Fibroblast of lung (primary cell): ENCODE results near the gene RASA3.

ENCODE experiments used
- EZH2 ChIP-seq: IDR thresholded peaks from 2 replicates; pipeline ENCODE4 v1.5.1; 2012; ENCODE audit warnings: low read length, control low read depth, mild to moderate bottlenecking; ENCODE audit errors: missing control alignments
- TF ChIP-seq, protein P1 (sequence below), 2 donors: IDR thresholded peaks in 1 of 2; conservative IDR thresholded peaks in 1 of 2; 1 replicate in 1 of 2; 2 replicates in 1 of 2; pipeline ENCODE4 v1.5.1; 2011 to 2012; ENCODE audit warnings: low read length in 2 of 2, control low read depth in 1 of 2, inconsistent platforms in 1 of 2, low read depth in 1 of 2, mild to moderate bottlenecking in 1 of 2

DNA sequence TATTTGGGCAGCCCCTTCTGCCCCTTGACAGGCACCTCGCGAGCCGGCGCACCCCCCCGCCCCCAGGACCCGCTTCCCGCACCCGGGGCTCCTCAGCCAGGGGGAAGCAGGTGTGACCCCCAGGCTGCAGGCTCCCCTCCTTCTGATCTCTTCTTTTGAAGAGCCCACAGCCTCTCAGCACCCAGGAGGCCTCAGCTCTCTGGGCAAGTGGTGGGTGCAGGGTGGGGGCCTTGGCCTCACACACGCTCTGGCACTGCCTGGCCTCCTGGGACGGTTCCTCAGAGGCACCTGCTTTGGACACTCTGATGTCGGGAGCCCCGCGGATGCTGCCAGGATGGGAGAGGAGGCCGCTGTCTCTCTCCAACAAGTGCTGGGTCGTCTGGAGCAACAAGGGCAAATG, 157.0 kb downstream of the RASA3 start:
- TF ChIP-seq EZH2 = no peak
- TF ChIP-seq, protein P1, sequence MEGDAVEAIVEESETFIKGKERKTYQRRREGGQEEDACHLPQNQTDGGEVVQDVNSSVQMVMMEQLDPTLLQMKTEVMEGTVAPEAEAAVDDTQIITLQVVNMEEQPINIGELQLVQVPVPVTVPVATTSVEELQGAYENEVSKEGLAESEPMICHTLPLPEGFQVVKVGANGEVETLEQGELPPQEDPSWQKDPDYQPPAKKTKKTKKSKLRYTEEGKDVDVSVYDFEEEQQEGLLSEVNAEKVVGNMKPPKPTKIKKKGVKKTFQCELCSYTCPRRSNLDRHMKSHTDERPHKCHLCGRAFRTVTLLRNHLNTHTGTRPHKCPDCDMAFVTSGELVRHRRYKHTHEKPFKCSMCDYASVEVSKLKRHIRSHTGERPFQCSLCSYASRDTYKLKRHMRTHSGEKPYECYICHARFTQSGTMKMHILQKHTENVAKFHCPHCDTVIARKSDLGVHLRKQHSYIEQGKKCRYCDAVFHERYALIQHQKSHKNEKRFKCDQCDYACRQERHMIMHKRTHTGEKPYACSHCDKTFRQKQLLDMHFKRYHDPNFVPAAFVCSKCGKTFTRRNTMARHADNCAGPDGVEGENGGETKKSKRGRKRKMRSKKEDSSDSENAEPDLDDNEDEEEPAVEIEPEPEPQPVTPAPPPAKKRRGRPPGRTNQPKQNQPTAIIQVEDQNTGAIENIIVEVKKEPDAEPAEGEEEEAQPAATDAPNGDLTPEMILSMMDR (conservative IDR thresholded peaks at IDR 0.05 in 1 of 2, IDR thresholded peaks at IDR 0.05 in 1 of 2; ENCODE audit: low read depth in 1 of 2, low read length in 2 of 2) = no peak
